Measurements from ENCODE around the gene PPM1J. TPM values are rescaled to one million over a fixed set of nuclear protein-coding genes. Genes with fewer than 3 reads are reported as not detected.
"Not testable (repeated sequence)": the region's sequence is repeated elsewhere in the genome, so short reads cannot be mapped to it uniquely, and the experiment has no call there.

PPM1J gene
- total and polyA plus RNA-seq, 9 of the 15 experiments (the other 6 are each of a cell fraction or from before 2014, with no cell fraction given): 0.25 to 10.5 (median 4.2) TPM

DNA sequence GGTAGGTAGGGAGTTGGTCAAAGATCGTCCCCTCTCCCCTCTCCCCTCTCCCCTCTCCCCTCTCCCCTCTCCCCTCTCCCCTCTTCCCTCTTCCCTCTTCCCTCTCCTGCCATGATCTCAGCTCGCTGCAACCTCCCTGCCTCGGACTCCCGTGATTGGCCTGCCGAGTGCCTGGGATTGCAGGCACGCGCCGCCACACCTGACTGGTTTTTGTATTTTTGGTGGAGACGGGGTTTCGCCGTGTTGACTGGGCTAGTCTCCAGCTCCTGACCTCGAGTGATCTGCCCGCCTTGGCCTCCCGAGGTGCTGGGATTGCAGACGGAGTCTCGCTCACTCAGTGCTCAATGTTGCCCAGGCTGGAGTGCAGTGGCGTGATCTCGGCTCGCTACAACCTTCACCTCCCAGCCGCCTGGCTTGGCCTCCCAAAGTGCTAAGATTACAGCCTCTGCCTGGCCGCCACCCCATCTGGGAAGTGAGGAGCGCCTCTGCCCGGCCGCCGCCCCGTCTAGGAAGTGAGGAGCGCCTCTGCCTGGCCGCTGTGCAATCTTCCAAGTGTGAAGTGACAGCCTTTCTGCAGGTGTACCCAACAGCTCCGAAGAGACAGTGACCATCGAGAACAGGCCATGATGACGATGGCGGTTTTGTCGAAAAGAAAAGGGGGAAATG lies 13.3 kb upstream of the PPM1J start:
- H3K4me3 ChIP-seq; POLR2A ChIA-PET; H2AFZ ChIP-seq (ENCODE audit: low read depth, low read length); intact Hi-C loops (cut with micrococcal nuclease); in situ Hi-C loops (cut with MboI); CTCF ChIA-PET (ENCODE audit: low intra/inter-chr PET ratio); H3K27ac ChIP-seq (ENCODE audit: extremely low read depth, low read depth, low read length); DNase-seq (ENCODE audit: extremely low read depth in 1 of 4, low spot score in 3 of 4); H3K4me1 ChIP-seq (replicated peaks in 1 of 2; ENCODE audit: control insufficient read depth in 2 of 2, insufficient read depth in 2 of 2, low read length in 2 of 2); H4K20me1 ChIP-seq (replicated peaks; ENCODE audit: control insufficient read depth, insufficient read depth, low read length); ATAC-seq; H3K9me1 ChIP-seq (ENCODE audit: control insufficient read depth, insufficient read depth, low read length); H3K9me3 ChIP-seq (replicated peaks; ENCODE audit: control insufficient read depth, insufficient read depth, low read depth, low read length); H3K36me3 ChIP-seq (ENCODE audit: control insufficient read depth, insufficient read depth, low read length); FAIRE-seq; H3K4me2 ChIP-seq (ENCODE audit: insufficient read depth, low read length); BruUV-seq (replicated peaks); H3K79me2 ChIP-seq (ENCODE audit: control insufficient read depth, insufficient read depth, low read length); H3K9ac ChIP-seq (ENCODE audit: insufficient read depth in 1 of 2, low read depth in 2 of 2, low read length in 2 of 2): not testable (repeated sequence)
- H3K27me3 ChIP-seq (ENCODE audit: control insufficient read depth in 2 of 2, insufficient read depth in 2 of 2, low read length in 2 of 2): peaks cover 16 to 29% of the 10 kb centered on the region in 2 experiments; a peak in 4 of 5 replicates
- WGBS (ENCODE audit: insufficient coverage, low coverage, missing lambda C conversion rate): 23% methylated on average over 26 of the region's 33 CpGs
- TF ChIP-seq, protein P1, sequence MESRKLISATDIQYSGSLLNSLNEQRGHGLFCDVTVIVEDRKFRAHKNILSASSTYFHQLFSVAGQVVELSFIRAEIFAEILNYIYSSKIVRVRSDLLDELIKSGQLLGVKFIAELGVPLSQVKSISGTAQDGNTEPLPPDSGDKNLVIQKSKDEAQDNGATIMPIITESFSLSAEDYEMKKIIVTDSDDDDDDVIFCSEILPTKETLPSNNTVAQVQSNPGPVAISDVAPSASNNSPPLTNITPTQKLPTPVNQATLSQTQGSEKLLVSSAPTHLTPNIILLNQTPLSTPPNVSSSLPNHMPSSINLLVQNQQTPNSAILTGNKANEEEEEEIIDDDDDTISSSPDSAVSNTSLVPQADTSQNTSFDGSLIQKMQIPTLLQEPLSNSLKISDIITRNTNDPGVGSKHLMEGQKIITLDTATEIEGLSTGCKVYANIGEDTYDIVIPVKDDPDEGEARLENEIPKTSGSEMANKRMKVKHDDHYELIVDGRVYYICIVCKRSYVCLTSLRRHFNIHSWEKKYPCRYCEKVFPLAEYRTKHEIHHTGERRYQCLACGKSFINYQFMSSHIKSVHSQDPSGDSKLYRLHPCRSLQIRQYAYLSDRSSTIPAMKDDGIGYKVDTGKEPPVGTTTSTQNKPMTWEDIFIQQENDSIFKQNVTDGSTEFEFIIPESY (CRISPR knock-in tag; IDR thresholded peaks at IDR 0.05): peak; percentile 72

DNA sequence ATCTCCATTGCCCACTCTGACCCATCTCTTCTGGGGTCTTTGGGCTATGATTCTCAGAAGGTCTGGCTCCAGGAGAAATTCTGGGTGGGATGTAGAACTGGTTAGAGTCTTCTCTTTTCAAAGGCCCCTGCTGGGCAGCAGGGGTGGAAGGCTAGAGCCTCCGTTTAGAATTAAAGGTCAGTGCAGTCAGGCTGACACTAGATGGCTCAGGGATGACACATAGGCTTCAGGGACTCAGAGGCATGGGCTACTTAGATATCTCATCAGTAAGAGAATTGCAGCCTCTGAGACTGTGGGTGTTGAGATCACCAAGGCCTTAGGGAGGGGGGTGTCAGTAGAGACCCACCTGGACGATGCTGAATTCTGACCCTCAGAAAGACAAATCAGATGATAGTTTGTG lies 12.6 kb upstream of the PPM1J start:
- ATAC-seq (peak; percentile 87), DNase-seq (ENCODE audit: extremely low read depth in 1 of 4, low spot score in 3 of 4) (peak in 2 of 4 experiments; percentile 47 to 51), FAIRE-seq (peak; percentile 19)
- no TSS peak for BruUV-seq (replicated peaks)
- Histone ChIP-seq H3K4me1 (replicated peaks in 1 of 2; ENCODE audit: control insufficient read depth in 2 of 2, insufficient read depth in 2 of 2, low read length in 2 of 2) (peaks cover 0 to 5% of the 10 kb centered on the region in 2 experiments; a peak in 3 of 5 replicates), H3K9ac (ENCODE audit: insufficient read depth in 1 of 2, low read depth in 2 of 2, low read length in 2 of 2) (no peak overlapping the region), H3K79me2 (ENCODE audit: control insufficient read depth, insufficient read depth, low read length) (no peaks in the 10 kb centered on the region), H3K27ac (ENCODE audit: extremely low read depth, low read depth, low read length) (no peak overlapping the region), H3K27me3 (ENCODE audit: control insufficient read depth in 2 of 2, insufficient read depth in 2 of 2, low read length in 2 of 2) (peaks cover 11 to 33% of the 10 kb centered on the region in 2 experiments; a peak in 4 of 5 replicates), H3K9me1 (ENCODE audit: control insufficient read depth, insufficient read depth, low read length) (no peaks in the 10 kb centered on the region), H3K4me2 (ENCODE audit: insufficient read depth, low read length) (no peak overlapping the region), H4K20me1 (replicated peaks; ENCODE audit: control insufficient read depth, insufficient read depth, low read length) (no peaks in the 10 kb centered on the region), H3K4me3 (no peak overlapping the region), H2AFZ (ENCODE audit: low read depth, low read length) (no peak overlapping the region), H3K9me3 (replicated peaks; ENCODE audit: control insufficient read depth, insufficient read depth, low read depth, low read length) (no peaks in the 10 kb centered on the region), H3K36me3 (ENCODE audit: control insufficient read depth, insufficient read depth, low read length) (no peaks in the 10 kb centered on the region)
- POLR2A ChIA-PET: interaction anchor here (0.6 kb wide), 1 partner anchor 345 kb away, joined by 3 read pairs; the partner anchor contains the start of gene LRIG2
- in situ Hi-C loops (cut with MboI): no loop called here
- CTCF ChIA-PET (ENCODE audit: low intra/inter-chr PET ratio): interaction anchor here (0.8 kb wide), 1 partner anchor 77 kb away, joined by 3 read pairs; no protein-coding TSS in a partner anchor
- WGBS (ENCODE audit: insufficient coverage, low coverage, missing lambda C conversion rate): 4% methylated on average over 2 of the region's 2 CpGs
- intact Hi-C loops (cut with micrococcal nuclease): no loop called here
- TF ChIP-seq, protein P2, sequence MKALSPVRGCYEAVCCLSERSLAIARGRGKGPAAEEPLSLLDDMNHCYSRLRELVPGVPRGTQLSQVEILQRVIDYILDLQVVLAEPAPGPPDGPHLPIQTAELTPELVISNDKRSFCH (CRISPR knock-in tag; IDR thresholded peaks at IDR 0.05): no peak
- TF ChIP-seq, protein P2 (tag; IDR thresholded peaks at IDR 0.05): 0 out of 2 replicates have a peak, but pooled peaks have one; percentile 35
- TF ChIP-seq FOSL1 (tag; conservative IDR thresholded peaks at IDR 0.05) (peak; percentile 48; the same call in 1 of the 2 replicates), RAD21 (CRISPR knock-in tag; conservative IDR thresholded peaks at IDR 0.05 in 1 of 2, IDR thresholded peaks at IDR 0.05 in 1 of 2) (peak; percentile 25 to 53; a peak in 3 of 4 replicates), NONO (IDR thresholded peaks at IDR 0.05; ENCODE audit: low read depth in 2 of 2, low read length in 1 of 2) (no peak), NR1H2 (CRISPR knock-in tag; IDR thresholded peaks at IDR 0.05) (no peak), MCM7 (IDR thresholded peaks at IDR 0.05) (no peak)
- TF ChIP-seq, protein P3, sequence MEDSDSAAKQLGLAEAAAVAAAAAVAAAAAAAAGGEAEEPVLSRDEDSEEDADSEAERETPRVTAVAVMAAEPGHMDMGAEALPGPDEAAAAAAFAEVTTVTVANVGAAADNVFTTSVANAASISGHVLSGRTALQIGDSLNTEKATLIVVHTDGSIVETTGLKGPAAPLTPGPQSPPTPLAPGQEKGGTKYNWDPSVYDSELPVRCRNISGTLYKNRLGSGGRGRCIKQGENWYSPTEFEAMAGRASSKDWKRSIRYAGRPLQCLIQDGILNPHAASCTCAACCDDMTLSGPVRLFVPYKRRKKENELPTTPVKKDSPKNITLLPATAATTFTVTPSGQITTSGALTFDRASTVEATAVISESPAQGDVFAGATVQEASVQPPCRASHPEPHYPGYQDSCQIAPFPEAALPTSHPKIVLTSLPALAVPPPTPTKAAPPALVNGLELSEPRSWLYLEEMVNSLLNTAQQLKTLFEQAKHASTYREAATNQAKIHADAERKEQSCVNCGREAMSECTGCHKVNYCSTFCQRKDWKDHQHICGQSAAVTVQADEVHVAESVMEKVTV (CRISPR knock-in tag; IDR thresholded peaks at IDR 0.05): 0 out of 2 replicates have a peak, but pooled peaks have one; percentile 7
